HepG2 (cell line): ENCODE measurements around the gene CCDC87. TPM values are rescaled to one million over a fixed set of nuclear protein-coding genes. Genes with fewer than 3 reads are reported as not detected.

ENCODE experiments used
- FOSL2 ChIP-seq: sonication (generic); formaldehyde crosslinking; IDR thresholded peaks from 2 replicates; pipeline ENCODE4 v1.4.0; 2020; ENCODE audit warnings: missing genetic modification reagents
- KDM6A ChIP-seq: IDR thresholded peaks from 2 replicates; pipeline ENCODE4 v1.6.1; 2016; ENCODE audit warnings: low read depth
- NONO ChIP-seq, 2 experiments: fragments of 450-650 bp in 1 of 2; sonication (generic) in 1 of 2; formaldehyde crosslinking in 1 of 2; IDR thresholded peaks in 1 of 2; conservative IDR thresholded peaks in 1 of 2; 2 replicates each; pipeline versions ENCODE4 v1.6.1 to v1.8.0; 2017 to 2022; ENCODE audit warnings: mild to moderate bottlenecking in 1 of 2, missing genetic modification reagents in 1 of 2, moderate library complexity in 1 of 2
- PCBP2 ChIP-seq: fragments of 200-400 bp; formaldehyde crosslinking; optimal IDR thresholded peaks from 2 replicates; pipeline ENCODE3; 2018; ENCODE audit warnings: low read length, low read depth; ENCODE audit not compliant: poor library complexity, severe bottlenecking
- POLR2AphosphoS2 ChIP-seq: IDR thresholded peaks from 2 replicates; pipeline ENCODE4 v1.6.1; 2011; ENCODE audit warnings: low read depth, low read length, improper control_type of control experiment
- SALL2 ChIP-seq: sonication (generic); formaldehyde crosslinking; IDR thresholded peaks from 2 replicates; pipeline ENCODE4 v1.8.1; 2023; ENCODE audit warnings: mild to moderate bottlenecking, missing genetic modification reagents, inconsistent platforms
- SMC3 ChIP-seq: IDR thresholded peaks from 2 replicates; pipeline ENCODE4 v1.6.1; 2011; ENCODE audit warnings: low read length, improper control_type of control experiment
- SP2 ChIP-seq: sonication (generic); formaldehyde crosslinking; IDR thresholded peaks from 2 replicates; pipeline ENCODE4 v1.5.1; 2020; ENCODE audit warnings: mild to moderate bottlenecking, missing genetic modification reagents
- STAG1 ChIP-seq: sonication (generic); formaldehyde crosslinking; IDR thresholded peaks from 2 replicates; pipeline ENCODE4 v1.4.0; 2020; ENCODE audit warnings: missing genetic modification reagents
- ZBTB39 ChIP-seq: sonication (generic); formaldehyde crosslinking; IDR thresholded peaks from 2 replicates; pipeline ENCODE4 v1.5.0; 2020; ENCODE audit warnings: missing genetic modification reagents
- ZFP90 ChIP-seq: sonication (generic); formaldehyde crosslinking; IDR thresholded peaks from 2 replicates; pipeline ENCODE4 v1.8.0; 2022; ENCODE audit warnings: missing genetic modification reagents, mild to moderate bottlenecking, inconsistent platforms, borderline replicate concordance
- ZIK1 ChIP-seq: sonication (generic); formaldehyde crosslinking; IDR thresholded peaks from 2 replicates; pipeline ENCODE4 v1.5.0; 2020; ENCODE audit warnings: mild to moderate bottlenecking, low read depth, missing genetic modification reagents, borderline replicate concordance
- ZKSCAN1 ChIP-seq: fragments of 150-350 bp; IDR thresholded peaks from 2 replicates; pipeline ENCODE4 v1.6.1; 2014; ENCODE audit warnings: low read length
- ZMYM3 ChIP-seq: sonication (generic); formaldehyde crosslinking; IDR thresholded peaks from 2 replicates; pipeline ENCODE4 v1.5.1; 2020; ENCODE audit warnings: mild to moderate bottlenecking, missing genetic modification reagents
- ZNF124 ChIP-seq: sonication (generic); formaldehyde crosslinking; IDR thresholded peaks from 2 replicates; pipeline ENCODE4 v1.4.0; 2020; ENCODE audit warnings: missing genetic modification reagents
- ZNF331 ChIP-seq: sonication (generic); formaldehyde crosslinking; IDR thresholded peaks from 2 replicates; pipeline ENCODE4 v1.4.0; 2020; ENCODE audit warnings: missing genetic modification reagents
- ZNF335 ChIP-seq: sonication (generic); formaldehyde crosslinking; IDR thresholded peaks from 2 replicates; pipeline ENCODE4 v1.4.0; 2020; ENCODE audit warnings: missing genetic modification reagents
- ZNF589 ChIP-seq: sonication (generic); formaldehyde crosslinking; conservative IDR thresholded peaks from 2 replicates; pipeline ENCODE4 v1.8.0; 2022; ENCODE audit warnings: mild to moderate bottlenecking, moderate library complexity, missing genetic modification reagents
- ZNF713 ChIP-seq: sonication (generic); formaldehyde crosslinking; IDR thresholded peaks from 2 replicates; pipeline ENCODE4 v1.4.0; 2020; ENCODE audit warnings: mild to moderate bottlenecking, missing genetic modification reagents
- ZNF766 ChIP-seq: sonication (generic); formaldehyde crosslinking; IDR thresholded peaks from 2 replicates; pipeline ENCODE4 v1.5.0; 2020; ENCODE audit warnings: missing genetic modification reagents, borderline replicate concordance
- ZNF788 ChIP-seq: sonication (generic); formaldehyde crosslinking; IDR thresholded peaks from 2 replicates; pipeline ENCODE4 v1.5.0; 2020; ENCODE audit warnings: mild to moderate bottlenecking, missing genetic modification reagents, borderline replicate concordance
- ZNF891 ChIP-seq: sonication (generic); formaldehyde crosslinking; IDR thresholded peaks from 2 replicates; pipeline ENCODE4 v1.5.0; 2020; ENCODE audit warnings: mild to moderate bottlenecking, missing genetic modification reagents
- polyA plus RNA-seq, 8 experiments: library from polyadenylated mRNA; depleted of rRNA in 3 of 8; stranded (reverse) in 7 of 8; unstranded in 1 of 8; fragments of >200 nt; fragmentation: Illumina TruSeq in 4 of 8; extraction: Trizol in 4 of 8; gene quantifications; 2 replicates each; pipeline versions ENCODE4 v1.2.1 to v1.2.3, GENCODE V29; 2011 to 2016; ENCODE audit warnings: low read depth in 4 of 8, missing spikeins in 1 of 8, mixed read lengths in 1 of 8; ENCODE audit not compliant: insufficient read depth in 1 of 8
- total RNA-seq, 5 experiments: library from RNA; depleted of rRNA; stranded (reverse); fragments of >200 nt; fragmentation: Illumina TruSeq; extraction: Trizol; gene quantifications; 2 replicates each; pipeline ENCODE4 v1.2.3, GENCODE V29; 2016; ENCODE audit warnings: low read depth in 1 of 5
- TF ChIP-seq, protein P1 (sequence below): sonication (generic); formaldehyde crosslinking; IDR thresholded peaks from 2 replicates; pipeline ENCODE4 v1.4.0; 2020; ENCODE audit warnings: missing genetic modification reagents, borderline replicate concordance
- TF ChIP-seq, protein P2 (sequence below): IDR thresholded peaks from 2 replicates; pipeline ENCODE4 v1.6.1; 2016; ENCODE audit warnings: missing compliant biosample characterization, missing genetic modification reagents, borderline replicate concordance

CCDC87 gene
- total and polyA plus RNA-seq, 2 of the 13 experiments (the other 11 are each of a cell fraction or from before 2014, with no cell fraction given), result 0.05 to 0.42 TPM

DNA sequence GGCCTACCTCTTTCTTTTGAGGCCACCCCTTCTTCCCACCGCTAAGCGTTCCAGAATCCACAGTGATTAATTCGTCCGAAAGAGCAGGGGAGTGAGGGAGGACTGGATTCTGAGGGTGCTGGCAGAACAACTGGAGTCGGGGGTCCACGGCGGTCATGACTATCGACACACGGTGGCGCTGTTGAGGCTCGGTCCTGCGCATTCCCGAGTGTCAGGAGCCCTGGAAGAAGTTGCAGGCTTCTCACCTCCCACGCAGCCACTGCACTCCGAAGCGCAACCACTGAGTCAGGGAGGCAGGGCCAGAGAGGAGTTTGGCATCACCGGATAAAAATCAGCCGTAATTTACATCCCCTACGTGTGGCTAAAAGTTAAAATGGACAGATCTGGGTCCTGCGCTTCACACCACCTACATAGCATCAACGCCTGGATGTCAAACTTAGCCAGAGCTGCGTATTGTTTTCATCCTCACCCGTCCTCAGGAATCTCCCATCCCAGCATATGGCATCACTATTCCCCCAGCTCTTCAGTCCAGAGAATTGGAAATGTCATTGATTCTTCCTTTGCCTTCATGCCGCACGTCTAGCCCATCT is 13.8 kb downstream of the CCDC87 start (continued):
- TF ChIP-seq, protein P1, sequence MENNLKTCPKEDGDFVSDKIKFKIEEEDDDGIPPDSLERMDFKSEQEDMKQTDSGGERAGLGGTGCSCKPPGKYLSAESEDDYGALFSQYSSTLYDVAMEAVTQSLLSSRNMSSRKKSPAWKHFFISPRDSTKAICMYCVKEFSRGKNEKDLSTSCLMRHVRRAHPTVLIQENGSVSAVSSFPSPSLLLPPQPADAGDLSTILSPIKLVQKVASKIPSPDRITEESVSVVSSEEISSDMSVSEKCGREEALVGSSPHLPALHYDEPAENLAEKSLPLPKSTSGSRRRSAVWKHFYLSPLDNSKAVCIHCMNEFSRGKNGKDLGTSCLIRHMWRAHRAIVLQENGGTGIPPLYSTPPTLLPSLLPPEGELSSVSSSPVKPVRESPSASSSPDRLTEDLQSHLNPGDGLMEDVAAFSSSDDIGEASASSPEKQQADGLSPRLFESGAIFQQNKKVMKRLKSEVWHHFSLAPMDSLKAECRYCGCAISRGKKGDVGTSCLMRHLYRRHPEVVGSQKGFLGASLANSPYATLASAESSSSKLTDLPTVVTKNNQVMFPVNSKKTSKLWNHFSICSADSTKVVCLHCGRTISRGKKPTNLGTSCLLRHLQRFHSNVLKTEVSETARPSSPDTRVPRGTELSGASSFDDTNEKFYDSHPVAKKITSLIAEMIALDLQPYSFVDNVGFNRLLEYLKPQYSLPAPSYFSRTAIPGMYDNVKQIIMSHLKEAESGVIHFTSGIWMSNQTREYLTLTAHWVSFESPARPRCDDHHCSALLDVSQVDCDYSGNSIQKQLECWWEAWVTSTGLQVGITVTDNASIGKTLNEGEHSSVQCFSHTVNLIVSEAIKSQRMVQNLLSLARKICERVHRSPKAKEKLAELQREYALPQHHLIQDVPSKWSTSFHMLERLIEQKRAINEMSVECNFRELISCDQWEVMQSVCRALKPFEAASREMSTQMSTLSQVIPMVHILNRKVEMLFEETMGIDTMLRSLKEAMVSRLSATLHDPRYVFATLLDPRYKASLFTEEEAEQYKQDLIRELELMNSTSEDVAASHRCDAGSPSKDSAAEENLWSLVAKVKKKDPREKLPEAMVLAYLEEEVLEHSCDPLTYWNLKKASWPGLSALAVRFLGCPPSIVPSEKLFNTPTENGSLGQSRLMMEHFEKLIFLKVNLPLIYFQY, result 0 out of 2 replicates have a peak, but pooled peaks have one; percentile 31
- no peak for TF ChIP-seq ZIK1 (CRISPR knock-in tag)
- peak; percentile 87 for TF ChIP-seq STAG1 (CRISPR knock-in tag)
- TF ChIP-seq SP2, result no peak
- TF ChIP-seq, protein P2, sequence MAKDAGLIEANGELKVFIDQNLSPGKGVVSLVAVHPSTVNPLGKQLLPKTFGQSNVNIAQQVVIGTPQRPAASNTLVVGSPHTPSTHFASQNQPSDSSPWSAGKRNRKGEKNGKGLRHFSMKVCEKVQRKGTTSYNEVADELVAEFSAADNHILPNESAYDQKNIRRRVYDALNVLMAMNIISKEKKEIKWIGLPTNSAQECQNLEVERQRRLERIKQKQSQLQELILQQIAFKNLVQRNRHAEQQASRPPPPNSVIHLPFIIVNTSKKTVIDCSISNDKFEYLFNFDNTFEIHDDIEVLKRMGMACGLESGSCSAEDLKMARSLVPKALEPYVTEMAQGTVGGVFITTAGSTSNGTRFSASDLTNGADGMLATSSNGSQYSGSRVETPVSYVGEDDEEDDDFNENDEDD (CRISPR knock-in tag), result peak; percentile 30; the same call in 1 of the 2 replicates
- no peak for TF ChIP-seq ZNF713
- TF ChIP-seq ZNF124 (CRISPR knock-in tag), result 0 out of 2 replicates have a peak, but pooled peaks have one; percentile 28
- peak; percentile 26; the same call in 1 of the 2 replicates for TF ChIP-seq ZBTB39 (CRISPR knock-in tag)
- TF ChIP-seq POLR2AphosphoS2, result no peak
- peak; percentile 61 for TF ChIP-seq SMC3
- TF ChIP-seq ZNF891 (CRISPR knock-in tag), result no peak
- TF ChIP-seq NONO (IDR thresholded peaks at IDR 0.05), result no peak
- TF ChIP-seq NONO (CRISPR knock-in tag; conservative IDR thresholded peaks at IDR 0.05), result no peak
- 0 out of 2 replicates have a peak, but pooled peaks have one; percentile 27 for TF ChIP-seq ZFP90 (CRISPR knock-in tag)
- TF ChIP-seq ZNF766 (CRISPR knock-in tag), result no peak
- no peak for TF ChIP-seq ZNF589
- no peak for TF ChIP-seq KDM6A
- no peak for TF ChIP-seq PCBP2
- TF ChIP-seq ZNF331 (CRISPR knock-in tag), result 0 out of 2 replicates have a peak, but pooled peaks have one; percentile 15
- TF ChIP-seq ZNF788 (CRISPR knock-in tag), result no peak; the same call in 1 of the 2 replicates
- TF ChIP-seq SALL2, result no peak
- peak; percentile 69 for TF ChIP-seq ZMYM3
- no peak for TF ChIP-seq ZNF335 (CRISPR knock-in tag)
- TF ChIP-seq FOSL2, result peak; percentile 15; the same call in 1 of the 2 replicates
- TF ChIP-seq ZKSCAN1, result no peak
